Osteocyte (in vitro differentiated cells): ENCODE measurements around the gene CMIP. TPM values are rescaled to one million over a fixed set of nuclear protein-coding genes. Genes with fewer than 3 reads are reported as not detected.

Source experiments
- DNase-seq: peaks from one replicate; pipeline ENCODE4 v3.0.0; 2021; ENCODE audit warnings: mixed read lengths; ENCODE audit not compliant: unreplicated experiment; ENCODE audit errors: extremely low spot score
- H3K27ac Mint-ChIP-seq: one replicate; pipeline ENCODE4 v1.8.0; 2021; ENCODE audit warnings: mild to moderate bottlenecking, mixed read lengths; ENCODE audit not compliant: unreplicated experiment
- H3K27me3 Mint-ChIP-seq: one replicate; pipeline ENCODE4 v1.8.0; 2021; ENCODE audit warnings: mixed read lengths; ENCODE audit not compliant: unreplicated experiment
- H3K36me3 Mint-ChIP-seq: one replicate; pipeline ENCODE4 v1.8.0; 2021; ENCODE audit warnings: mixed read lengths; ENCODE audit not compliant: unreplicated experiment
- H3K4me1 Mint-ChIP-seq: one replicate; pipeline ENCODE4 v1.8.0; 2021; ENCODE audit warnings: mixed read lengths; ENCODE audit not compliant: unreplicated experiment
- H3K4me3 Mint-ChIP-seq: one replicate; pipeline ENCODE4 v1.8.0; 2021; ENCODE audit warnings: mild to moderate bottlenecking, moderate library complexity, mixed read lengths; ENCODE audit not compliant: unreplicated experiment
- H3K9me3 Mint-ChIP-seq: one replicate; pipeline ENCODE4 v1.8.0; 2021; ENCODE audit warnings: mixed read lengths; ENCODE audit not compliant: unreplicated experiment
- total RNA-seq: library from RNA; stranded (reverse); gene quantifications from 2 replicates; pipeline ENCODE4 v1.2.1, GENCODE V29; 2021
- TF ChIP-seq, protein P1 (sequence below): fragments of 200-600 bp; sonication (generic); IDR thresholded peaks from 2 replicates; pipeline ENCODE4 v1.5.0; 2021; ENCODE audit warnings: antibody characterized with exemption, mild to moderate bottlenecking, moderate library complexity

CMIP gene
- total RNA-seq, 1 donor from 2014 or later = 38.0 TPM

GRCh38 chr16:81710596-81710995 lies 266.0 kb downstream of the CMIP start:
- H3K36me3 Mint-ChIP-seq = peaks cover 10% of the 10 kb centered on the region
- no peaks in the 10 kb centered on the region for H3K27me3 Mint-ChIP-seq
- TF ChIP-seq, protein P1, sequence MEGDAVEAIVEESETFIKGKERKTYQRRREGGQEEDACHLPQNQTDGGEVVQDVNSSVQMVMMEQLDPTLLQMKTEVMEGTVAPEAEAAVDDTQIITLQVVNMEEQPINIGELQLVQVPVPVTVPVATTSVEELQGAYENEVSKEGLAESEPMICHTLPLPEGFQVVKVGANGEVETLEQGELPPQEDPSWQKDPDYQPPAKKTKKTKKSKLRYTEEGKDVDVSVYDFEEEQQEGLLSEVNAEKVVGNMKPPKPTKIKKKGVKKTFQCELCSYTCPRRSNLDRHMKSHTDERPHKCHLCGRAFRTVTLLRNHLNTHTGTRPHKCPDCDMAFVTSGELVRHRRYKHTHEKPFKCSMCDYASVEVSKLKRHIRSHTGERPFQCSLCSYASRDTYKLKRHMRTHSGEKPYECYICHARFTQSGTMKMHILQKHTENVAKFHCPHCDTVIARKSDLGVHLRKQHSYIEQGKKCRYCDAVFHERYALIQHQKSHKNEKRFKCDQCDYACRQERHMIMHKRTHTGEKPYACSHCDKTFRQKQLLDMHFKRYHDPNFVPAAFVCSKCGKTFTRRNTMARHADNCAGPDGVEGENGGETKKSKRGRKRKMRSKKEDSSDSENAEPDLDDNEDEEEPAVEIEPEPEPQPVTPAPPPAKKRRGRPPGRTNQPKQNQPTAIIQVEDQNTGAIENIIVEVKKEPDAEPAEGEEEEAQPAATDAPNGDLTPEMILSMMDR = no peak
- H3K4me3 Mint-ChIP-seq = no peak overlapping the region
- DNase-seq = no peak
- no peaks in the 10 kb centered on the region for H3K9me3 Mint-ChIP-seq
- no peak overlapping the region for H3K27ac Mint-ChIP-seq
- peaks cover 22% of the 10 kb centered on the region for H3K4me1 Mint-ChIP-seq

DNA sequence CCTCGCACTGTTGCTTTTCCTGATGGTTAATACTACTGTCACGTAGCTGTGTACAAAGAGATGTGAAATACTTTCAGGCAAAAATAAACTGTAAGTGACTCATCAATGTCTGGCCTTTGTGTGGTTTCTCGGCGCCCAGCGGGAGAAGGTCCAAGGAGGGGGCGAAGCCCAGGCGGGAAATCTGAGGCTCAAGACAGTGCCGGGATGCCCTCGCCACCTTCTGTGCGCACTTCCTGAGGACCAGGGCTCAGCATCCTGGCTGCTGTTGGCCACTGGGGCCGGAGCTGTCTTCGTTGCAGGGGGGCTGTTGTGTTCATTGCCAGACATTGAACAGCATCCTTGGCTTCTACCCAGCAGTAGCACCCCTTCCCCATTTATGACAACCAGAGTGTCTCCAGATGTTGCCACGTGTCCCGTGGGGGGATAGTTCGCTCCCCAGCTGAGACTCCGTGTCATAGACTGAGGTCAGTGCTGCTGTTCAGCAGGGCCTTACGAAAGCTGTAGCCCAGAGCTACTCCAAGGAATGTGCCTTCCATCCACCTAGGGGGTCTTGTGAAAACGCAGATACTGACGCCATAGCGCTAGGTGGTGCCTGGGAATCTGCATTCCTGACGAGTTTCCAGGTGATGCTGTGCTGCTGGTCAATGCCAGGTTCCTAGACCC lies 267.2 kb downstream of the CMIP start:
- TF ChIP-seq, protein P1 = peak; percentile 8
- Mint-ChIP-seq H3K4me3 (no peak overlapping the region), H3K4me1 (peaks cover 20% of the 10 kb centered on the region), H3K27me3 (peaks cover 8% of the 10 kb centered on the region), H3K27ac (peak overlapping the region; percentile 83), H3K36me3 (peaks cover 7% of the 10 kb centered on the region), H3K9me3 (no peaks in the 10 kb centered on the region)
- peak; percentile 90 for DNase-seq

DNA sequence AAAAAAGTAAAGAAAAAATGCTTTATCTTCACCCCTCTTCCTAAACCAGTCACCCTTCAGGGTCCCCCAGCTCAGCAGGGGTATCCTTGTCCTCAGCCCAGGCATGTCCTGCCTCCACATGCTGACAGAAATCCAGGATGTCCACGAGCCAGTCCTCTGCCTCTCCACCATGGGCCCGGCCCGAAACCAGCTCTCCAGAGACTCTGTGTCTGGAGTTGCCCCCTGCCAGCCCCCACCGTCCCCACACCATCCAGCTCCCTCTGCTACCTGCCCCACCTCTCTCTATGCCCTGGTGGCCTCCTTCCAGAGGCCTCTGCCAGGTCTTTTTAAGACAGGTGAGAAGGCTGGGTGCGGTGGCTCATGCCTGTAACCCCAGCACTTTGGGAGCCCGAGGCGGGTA lies 268.1 kb downstream of the CMIP start:
- peaks cover 8% of the 10 kb centered on the region for H3K27me3 Mint-ChIP-seq
- no peak overlapping the region for H3K27ac Mint-ChIP-seq
- TF ChIP-seq, protein P1 = no peak
- H3K4me1 Mint-ChIP-seq = peaks cover 14% of the 10 kb centered on the region
- H3K36me3 Mint-ChIP-seq = no peaks in the 10 kb centered on the region
- no peak overlapping the region for H3K4me3 Mint-ChIP-seq
- no peak for DNase-seq
- H3K9me3 Mint-ChIP-seq = no peaks in the 10 kb centered on the region

DNA sequence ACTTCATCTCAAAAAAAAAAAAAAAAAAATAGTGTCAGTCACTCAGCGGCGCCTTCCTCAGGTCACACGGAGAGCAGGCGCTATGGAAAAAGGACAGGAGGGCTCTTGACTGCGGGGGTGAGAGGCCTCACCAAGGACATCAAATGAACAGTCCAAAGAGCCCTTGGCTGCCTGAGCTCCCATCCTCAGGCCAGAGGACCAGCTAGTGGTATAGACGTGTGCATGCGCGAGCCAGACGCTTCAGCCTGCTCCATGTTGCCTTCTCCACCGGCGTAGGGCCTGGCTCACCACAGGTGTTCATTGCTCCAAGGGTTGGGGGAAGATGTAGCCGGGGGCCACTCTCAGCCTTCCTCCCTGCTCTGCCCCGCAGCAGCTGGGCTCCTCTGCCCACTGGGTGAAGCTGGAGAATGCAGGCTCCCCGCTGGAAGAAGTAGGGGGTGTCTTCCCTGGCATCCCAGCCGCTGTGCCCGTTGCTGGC lies 268.7 kb downstream of the CMIP start:
- peaks cover 10% of the 10 kb centered on the region for H3K27me3 Mint-ChIP-seq
- DNase-seq = no peak
- H3K4me3 Mint-ChIP-seq = no peak overlapping the region
- H3K27ac Mint-ChIP-seq = no peak overlapping the region
- TF ChIP-seq, protein P1 = no peak
- peaks cover 14% of the 10 kb centered on the region for H3K4me1 Mint-ChIP-seq
- H3K36me3 Mint-ChIP-seq = no peaks in the 10 kb centered on the region
- H3K9me3 Mint-ChIP-seq = no peaks in the 10 kb centered on the region

GRCh38 chr16:81713796-81714195 lies 269.2 kb downstream of the CMIP start:
- Mint-ChIP-seq H3K27ac (no peak overlapping the region), H3K36me3 (no peaks in the 10 kb centered on the region), H3K27me3 (peaks cover 10% of the 10 kb centered on the region), H3K9me3 (no peaks in the 10 kb centered on the region), H3K4me3 (no peak overlapping the region), H3K4me1 (peaks cover 14% of the 10 kb centered on the region)
- TF ChIP-seq, protein P1 = no peak
- no peak for DNase-seq
